WTC11 (cell line): Measurements from ENCODE around the gene FBXO47. TPM values are rescaled to one million over a fixed set of nuclear protein-coding genes. Genes with fewer than 3 reads are reported as not detected.

Experiments
- ATAC-seq: fragments of 200-7000 bp; cut with Tn5 transposase; 2 replicates; pipeline ENCODE4 v1.10.0; 2021; ENCODE audit warnings: mild to moderate bottlenecking, moderate library complexity
- Bru-seq: library from RNA; stranded (reverse); fragments of 400-500 nt; gene quantifications from one replicate; lab custom pipeline; 2021; lab: Mats Ljungman, UMichigan
- CTCF ChIA-PET: fragments of 300-600 bp; sonication (Branson Sonifier 250); formaldehyde crosslinking; loops from one replicate; lab custom pipeline; 2021; ENCODE audit warnings: antibody characterized with exemption; lab: Charles Lee
- POLR2A ChIA-PET: fragments of 350-600 bp; sonication (Branson Sonifier 250); formaldehyde crosslinking; loops from one replicate; lab custom pipeline; 2021; ENCODE audit warnings: antibody characterized with exemption; lab: Charles Lee
- DNase-seq: peaks from one replicate; pipeline ENCODE4 v3.0.0; 2021; ENCODE audit warnings: low spot score
- H3K27ac Mint-ChIP-seq: 2 replicates; pipeline ENCODE4 v1.8.0; 2021; ENCODE audit warnings: mixed read lengths
- H3K27me3 Mint-ChIP-seq: 2 replicates; pipeline ENCODE4 v1.8.0; 2021; ENCODE audit warnings: low read depth, mild to moderate bottlenecking, moderate library complexity, mixed read lengths
- H3K36me3 Mint-ChIP-seq: 2 replicates; pipeline ENCODE4 v1.8.0; 2021; ENCODE audit warnings: mixed read lengths
- H3K4me1 Mint-ChIP-seq: 2 replicates; pipeline ENCODE4 v1.8.0; 2022; ENCODE audit warnings: mixed read lengths
- H3K4me3 Mint-ChIP-seq: 2 replicates; pipeline ENCODE4 v1.8.0; 2021; ENCODE audit warnings: mild to moderate bottlenecking, moderate library complexity, mixed read lengths
- H3K9me3 Mint-ChIP-seq: 2 replicates; pipeline ENCODE4 v1.8.0; 2021; ENCODE audit warnings: mixed read lengths
- CDX4 ChIP-seq: fragments of 250-450 bp; sonication (Bioruptor Pico); IDR thresholded peaks from 2 replicates; pipeline ENCODE4 v1.9.0; 2021; ENCODE audit warnings: moderate library complexity, mild to moderate bottlenecking, inconsistent platforms, borderline replicate concordance
- E2F5 ChIP-seq: sonication (generic); formaldehyde crosslinking; IDR thresholded peaks from 2 replicates; pipeline ENCODE4 v1.8.1; 2022; ENCODE audit warnings: mild to moderate bottlenecking, moderate library complexity, missing genetic modification reagents
- ETV6 ChIP-seq: sonication (generic); formaldehyde crosslinking; IDR thresholded peaks from 2 replicates; pipeline ENCODE4 v1.8.1; 2022; ENCODE audit warnings: mild to moderate bottlenecking, missing genetic modification reagents
- FOXP1 ChIP-seq: sonication (generic); formaldehyde crosslinking; IDR thresholded peaks from 2 replicates; pipeline ENCODE4 v1.8.0; 2022; ENCODE audit warnings: missing genetic modification reagents, mild to moderate bottlenecking, moderate library complexity, borderline replicate concordance
- JAZF1 ChIP-seq: fragments of 250-450 bp; sonication (Bioruptor Pico); IDR thresholded peaks from 2 replicates; pipeline ENCODE4 v1.9.0; 2021; ENCODE audit warnings: moderate library complexity, mild to moderate bottlenecking, inconsistent platforms
- MAX ChIP-seq: sonication (generic); formaldehyde crosslinking; IDR thresholded peaks from 2 replicates; pipeline ENCODE4 v1.8.0; 2022; ENCODE audit warnings: mild to moderate bottlenecking, missing genetic modification reagents
- MXD4 ChIP-seq: fragments of 250-450 bp; sonication (Bioruptor Pico); IDR thresholded peaks from 2 replicates; pipeline ENCODE4 v1.8.0; 2021; ENCODE audit warnings: mild to moderate bottlenecking, moderate library complexity, borderline replicate concordance
- RORB ChIP-seq: fragments of 250-450 bp; sonication (Bioruptor Pico); IDR thresholded peaks from 2 replicates; pipeline ENCODE4 v1.9.0; 2021; ENCODE audit warnings: mild to moderate bottlenecking
- SMAD3 ChIP-seq: sonication (generic); formaldehyde crosslinking; IDR thresholded peaks from 2 replicates; pipeline ENCODE4 v1.8.0; 2022; ENCODE audit warnings: missing genetic modification reagents, mild to moderate bottlenecking, borderline replicate concordance
- SP1 ChIP-seq: sonication (generic); formaldehyde crosslinking; conservative IDR thresholded peaks from 2 replicates; pipeline ENCODE4 v1.8.1; 2022; ENCODE audit warnings: missing genetic modification reagents
- TEAD1 ChIP-seq: sonication (generic); formaldehyde crosslinking; IDR thresholded peaks from 2 replicates; pipeline ENCODE4 v1.8.0; 2022; ENCODE audit warnings: mild to moderate bottlenecking, missing genetic modification reagents
- ZBTB43 ChIP-seq: sonication (generic); formaldehyde crosslinking; IDR thresholded peaks from 2 replicates; pipeline ENCODE4 v1.8.1; 2023; ENCODE audit warnings: mild to moderate bottlenecking, missing genetic modification reagents
- ZNF232 ChIP-seq: sonication (generic); formaldehyde crosslinking; IDR thresholded peaks from 2 replicates; pipeline ENCODE4 v1.8.0; 2022; ENCODE audit warnings: mild to moderate bottlenecking, missing genetic modification reagents
- ZNF396 ChIP-seq: fragments of 250-450 bp; sonication (Bioruptor Pico); IDR thresholded peaks from 2 replicates; pipeline ENCODE4 v1.8.0; 2021; ENCODE audit warnings: mild to moderate bottlenecking, moderate library complexity, borderline replicate concordance
- ZNF425 ChIP-seq: fragments of 250-450 bp; sonication (Bioruptor Pico); conservative IDR thresholded peaks from 2 replicates; pipeline ENCODE4 v1.9.0; 2021; ENCODE audit warnings: mild to moderate bottlenecking
- long read RNA-seq, 3 experiments: library from RNA in 1 of 3; library from capped mRNA in 1 of 3; library from polyadenylated mRNA in 1 of 3; unstranded in 2 of 3; stranded (forward) in 1 of 3; transcript quantifications; one replicate each; pipeline ENCODE4 v2.0.0, GENCODE V29; 2021
- total RNA-seq: library from RNA; stranded (reverse); gene quantifications from 3 replicates; pipeline ENCODE4 v1.2.3, GENCODE V29; 2021

The FBXO47 gene
- not detected in 3 replicates for total RNA-seq
- percentile 21 among the genes with signal in this experiment for Bru-seq, nascent RNA
- long read RNA-seq, experiment 1 = 0 reads
- long read RNA-seq, experiment 2 = 0 reads
- long read RNA-seq, experiment 3 = 0 reads

- peak; percentile 96 for DNase-seq
- Mint-ChIP-seq H3K4me3 (peak within 1 kb of the TSS; percentile 67), H3K9me3 (no peaks in the 10 kb centered on the region), H3K36me3 (no peaks in the 10 kb centered on the region), H3K27me3 (no peaks in the 10 kb centered on the region; the same call in 1 of the 2 replicates), H3K27ac (peak within 1 kb of the TSS; percentile 89), H3K4me1 (peaks cover 14% of the 10 kb centered on the region)
- TF ChIP-seq TEAD1 (CRISPR knock-in tag) (peak; percentile 16; the same call in 1 of the 2 replicates), ZNF232 (0 out of 2 replicates have a peak, but pooled peaks have one; percentile 31), E2F5 (CRISPR knock-in tag) (peak; percentile 71; the same call in 1 of the 2 replicates), SP1 (CRISPR knock-in tag) (peak; percentile 73), CDX4 (CRISPR knock-in tag) (no peak), ZBTB43 (CRISPR knock-in tag) (no peak), MAX (peak; percentile 36; the same call in 1 of the 2 replicates), FOXP1 (peak; percentile 40; the same call in 1 of the 2 replicates), ETV6 (0 out of 2 replicates have a peak, but pooled peaks have one; percentile 49)
- ChIA-PET POLR2A (interaction anchor here (0.8 to 1.2 kb wide), 3 partner anchors 98 to 168 kb away, joined by 3 to 7 read pairs (median 5); partner anchors contain the start of genes LASP1 and RPL23), CTCF (interaction anchor here (0.5 to 2.4 kb wide), 26 partner anchors 16 to 273 kb away, joined by 3 to 30 read pairs (median 4); partner anchors contain the start of genes LASP1NB, PLXDC1 and RPL23)
- peak; percentile 98 for ATAC-seq
These were observed at the start of gene FBXO47 for GRCh38 chr17:38967290-38967738. Gene FBXO47, minus strand, starts transcription at chr17:38967403. Its CDS starts 4,378 bp downstream, at chr17:38963025.

GRCh38 chr17:39016193-39017153, 49.3 kb upstream of the FBXO47 start:
- no peak overlapping the region for H3K27ac Mint-ChIP-seq
- POLR2A ChIA-PET = no interaction called here
- no peak overlapping the region for H3K4me3 Mint-ChIP-seq
- CTCF ChIA-PET = interaction anchor here (1.8 to 3.3 kb wide), 3 partner anchors 29 to 34 kb away, joined by 4 to 14 read pairs (median 12); no protein-coding TSS in a partner anchor
- H3K36me3 Mint-ChIP-seq = no peaks in the 10 kb centered on the region
- no peak for ATAC-seq
- no peaks in the 10 kb centered on the region for H3K27me3 Mint-ChIP-seq
- TF ChIP-seq SMAD3 (CRISPR knock-in tag) (no peak), ZNF396 (CRISPR knock-in tag) (no peak), ZNF425 (CRISPR knock-in tag) (no peak), MXD4 (no peak), MAX (no peak), RORB (no peak), JAZF1 (CRISPR knock-in tag) (no peak), CDX4 (CRISPR knock-in tag) (no peak)
- TF ChIP-seq, all 79 proteins: peak for 0
- peaks cover 27% of the 10 kb centered on the region for H3K4me1 Mint-ChIP-seq
- no peaks in the 10 kb centered on the region for H3K9me3 Mint-ChIP-seq
- DNase-seq = no peak
